HS-27A (cell line): ENCODE data around the gene MINDY2.
"Not testable (repeated sequence)": the region's sequence is repeated elsewhere in the genome, so short reads cannot be mapped to it uniquely, and the experiment has no call there.

Experiments
- DNase-seq: peaks from one replicate; pipeline ENCODE4 v3.0.0-alpha.2; 2012; ENCODE audit warnings: low read depth, missing footprints

Gene MINDY2

DNA sequence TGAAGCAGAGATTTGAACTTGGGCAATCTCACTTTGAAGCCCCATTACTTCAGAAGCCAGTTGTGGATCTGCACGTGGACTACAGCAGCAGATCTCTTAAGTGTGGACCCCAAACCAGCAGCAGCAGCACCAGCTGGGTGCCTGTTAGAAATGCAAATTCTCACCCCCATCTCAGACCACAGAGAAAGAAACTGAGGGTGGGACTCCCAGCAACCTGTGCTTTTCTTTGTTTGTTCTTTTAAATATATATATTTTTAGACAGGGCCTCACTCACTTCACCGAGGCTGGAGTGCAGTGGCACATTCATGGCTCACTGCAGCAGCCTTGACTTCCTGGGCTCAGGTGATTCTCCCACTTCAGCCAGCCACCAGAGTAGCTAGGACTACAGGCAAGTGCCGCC lies 109.2 kb downstream of the MINDY2 start:
- no peak for DNase-seq

DNA sequence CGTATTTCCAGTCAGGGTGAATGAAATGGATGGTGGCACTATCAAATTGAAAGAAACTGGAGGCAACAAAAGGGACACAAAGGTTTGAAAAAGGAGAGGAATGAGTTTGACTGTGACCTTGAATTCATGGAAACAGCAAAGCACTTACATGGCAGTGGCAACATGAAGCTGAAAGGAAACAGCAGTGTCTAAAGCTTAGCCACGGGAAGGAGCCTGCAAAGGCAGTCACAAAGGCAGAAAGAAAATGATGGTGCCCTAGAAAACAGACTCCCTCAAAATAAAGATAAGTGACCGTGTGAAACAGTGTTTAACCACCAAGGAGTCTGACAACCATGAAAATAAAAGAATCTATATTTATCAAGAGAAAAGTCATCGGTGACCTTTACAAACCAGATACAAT lies 111.1 kb downstream of the MINDY2 start:
- DNase-seq, result no peak

DNA sequence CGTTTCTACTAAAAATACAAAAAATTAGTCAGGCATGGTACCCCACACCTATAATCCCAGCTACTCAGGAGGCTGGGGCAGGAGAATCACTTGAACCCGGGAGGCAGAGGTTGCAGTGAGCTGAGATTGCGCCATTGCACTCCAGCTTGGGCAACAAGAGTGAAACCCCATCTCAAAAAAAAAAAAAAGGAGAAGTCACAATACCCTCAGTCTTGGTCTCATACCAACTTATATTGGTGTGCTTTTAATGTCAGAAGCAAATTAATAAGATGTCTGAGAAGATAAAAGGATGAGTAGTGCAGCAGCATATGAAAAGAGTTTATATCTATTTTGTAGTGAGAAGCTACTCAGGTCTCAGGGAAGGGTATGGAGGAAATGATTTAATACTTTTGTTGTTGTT lies 112.8 kb downstream of the MINDY2 start:
- not testable (repeated sequence) for DNase-seq

DNA sequence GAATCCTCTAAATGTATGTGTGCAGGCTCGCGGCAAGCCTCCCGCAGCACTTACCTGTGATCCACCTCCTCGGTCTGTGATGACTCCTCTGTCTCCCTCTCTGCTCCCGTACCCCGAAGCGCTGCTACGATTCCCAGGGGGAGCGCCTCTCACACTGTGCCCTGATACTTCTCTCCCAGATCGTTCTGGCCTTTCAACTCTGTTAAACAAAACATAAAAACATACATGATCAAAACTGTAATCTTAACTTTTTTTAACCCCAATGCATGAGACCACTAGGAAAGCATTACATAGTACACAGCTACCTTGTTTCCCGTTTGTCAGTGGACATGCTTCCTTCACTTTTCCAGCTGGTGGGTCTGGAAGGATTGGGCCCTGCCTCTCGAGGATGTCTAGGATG lies 115.8 kb downstream of the MINDY2 start:
- DNase-seq, result no peak

DNA sequence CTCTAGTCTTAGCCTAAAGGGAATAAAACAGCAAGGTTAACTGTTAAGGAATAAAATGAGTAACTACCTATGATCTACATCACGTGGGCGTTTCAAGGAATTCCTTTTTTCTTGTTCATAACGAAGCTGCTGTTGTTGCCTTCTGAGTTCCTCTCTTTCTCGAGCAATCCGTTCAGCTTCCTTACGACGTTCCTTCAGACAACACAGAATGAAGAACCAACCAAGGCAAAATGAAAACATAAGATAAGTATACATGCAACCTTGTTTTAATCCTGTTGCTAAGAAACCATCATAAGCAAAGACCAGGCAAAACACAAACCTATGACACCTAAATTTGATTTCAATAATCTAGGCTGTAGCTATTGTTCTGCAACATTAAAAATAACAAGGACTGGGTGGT lies 118.3 kb downstream of the MINDY2 start:
- no peak for DNase-seq

DNA sequence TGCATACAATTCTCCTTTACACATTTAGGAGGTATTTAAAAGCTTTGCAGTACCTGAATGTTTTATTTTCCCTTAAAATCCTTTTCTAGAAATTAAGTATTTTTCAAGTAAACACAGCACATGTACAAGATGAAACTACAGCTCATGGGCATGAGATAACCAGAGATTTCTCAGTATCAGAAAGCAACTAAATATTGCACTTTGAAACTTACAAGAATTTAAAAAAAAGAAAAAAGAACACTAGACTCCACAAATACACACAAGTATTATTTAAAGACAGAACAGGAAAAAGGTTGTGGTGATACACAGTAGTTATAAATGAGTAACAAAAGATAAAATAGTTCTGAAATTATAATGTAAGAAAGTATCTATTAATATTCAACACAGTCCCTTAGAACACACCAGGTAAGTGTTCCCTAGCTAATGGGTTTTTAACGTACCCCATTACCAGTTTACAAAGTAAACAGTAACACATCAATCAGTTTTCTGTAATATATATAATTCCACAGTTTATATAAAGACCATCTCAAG lies 127.1 kb downstream of the MINDY2 start:
- no peak for DNase-seq

DNA sequence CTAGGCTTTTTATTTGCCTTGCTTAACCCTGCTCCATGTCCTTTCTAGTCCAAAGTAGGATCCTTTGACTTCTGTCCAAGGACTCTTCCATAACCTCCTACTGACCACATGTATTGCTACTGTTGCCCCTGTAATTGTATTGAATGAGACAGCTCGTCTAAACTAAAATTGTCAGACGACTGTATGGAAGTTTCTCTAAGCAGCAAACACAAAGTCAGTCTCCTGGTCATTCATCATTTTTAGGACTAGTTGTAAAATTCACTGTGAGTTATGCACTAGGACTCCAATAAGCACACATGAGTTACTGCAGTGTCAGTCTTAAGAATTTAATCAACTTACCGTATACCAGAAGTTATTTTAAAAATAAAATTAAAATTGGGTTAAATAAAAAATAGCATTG lies 129.5 kb downstream of the MINDY2 start:
- no peak for DNase-seq

DNA sequence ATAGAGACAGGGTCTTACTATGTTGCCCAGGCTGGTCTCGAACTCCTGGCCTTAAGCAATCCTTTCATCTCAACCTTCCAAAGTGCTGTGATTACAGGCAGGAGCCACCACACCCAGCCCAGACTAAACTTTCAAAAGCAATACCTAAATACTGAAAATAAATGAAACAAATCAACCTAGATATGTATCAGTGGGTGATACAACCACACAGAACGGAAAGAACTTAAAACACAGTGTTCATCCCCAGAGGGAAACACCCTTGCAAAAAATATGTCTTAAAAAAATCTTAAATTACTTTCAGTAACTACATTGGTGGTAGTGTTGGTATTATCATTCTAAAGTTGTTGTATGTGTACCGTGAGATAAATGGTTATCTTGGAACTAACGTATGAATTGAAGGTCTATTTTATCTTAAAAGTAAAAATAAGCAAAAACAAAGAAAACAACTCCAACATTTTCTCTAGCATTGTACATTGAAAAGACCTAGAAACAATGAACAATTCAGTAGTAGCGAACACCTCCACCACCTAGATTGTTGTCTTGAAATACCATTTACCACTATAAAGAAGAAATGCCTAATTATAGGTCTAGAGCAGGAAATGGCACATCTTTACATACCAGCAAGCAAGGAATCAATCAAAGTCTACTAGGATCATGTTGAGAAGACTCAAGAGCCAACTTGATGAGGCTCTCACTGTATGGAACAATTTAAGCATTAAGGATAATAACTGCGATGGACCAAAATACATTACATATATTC lies 137.6 kb downstream of the MINDY2 start:
- no peak for DNase-seq

DNA sequence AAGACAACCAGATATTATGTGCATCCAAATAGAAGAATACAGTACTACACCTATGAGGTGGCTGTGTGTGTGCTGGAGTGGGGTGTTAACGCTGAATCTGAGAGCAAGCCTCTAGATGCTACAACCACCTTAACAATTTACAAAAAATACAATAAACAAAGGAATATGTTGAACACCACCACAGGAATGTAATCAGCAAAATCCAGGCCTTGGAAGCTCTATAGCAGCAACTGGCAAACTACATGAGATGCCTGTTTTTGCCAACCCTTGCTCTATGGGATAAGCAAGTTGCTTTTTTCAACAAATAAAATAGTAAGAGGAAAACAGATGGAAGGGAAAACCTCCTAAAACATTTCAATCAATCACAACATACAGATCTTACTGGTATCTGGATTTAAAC lies 138.5 kb downstream of the MINDY2 start:
- no peak for DNase-seq

DNA sequence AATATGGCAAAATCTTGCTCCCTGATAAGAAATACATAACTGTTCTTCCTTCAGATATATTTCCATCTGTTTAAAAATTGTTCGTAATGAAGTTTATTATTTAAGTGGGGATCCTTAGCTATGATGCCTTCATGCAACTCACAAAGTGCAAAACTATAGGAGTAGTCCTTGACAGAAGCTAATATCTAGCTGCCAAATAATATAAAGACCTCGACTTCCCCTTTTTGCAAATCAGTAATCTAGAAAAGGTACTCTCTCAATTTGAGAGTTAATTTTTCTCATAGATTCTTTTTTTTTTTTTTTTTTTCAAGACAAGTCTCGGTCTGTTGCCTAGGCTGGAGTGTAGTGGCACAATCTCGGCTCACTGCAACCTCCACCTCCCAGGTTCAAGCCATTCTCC lies 139.4 kb downstream of the MINDY2 start:
- no peak for DNase-seq
